ENCODE measurements around the gene TIMM17A.
A peak's percentile ranks its signal among the peaks of the same experiment; 100 is the strongest.

TIMM17A gene

GRCh38 chr1:201955009-201955728 lies at the start of gene TIMM17A:
TSS of gene TIMM17A (plus strand) at chr1:201955503. CDS start at chr1:201955527, 24 bp downstream.
- peak; percentile 72 for DNase-seq (ENCODE audit: low read depth)

DNA sequence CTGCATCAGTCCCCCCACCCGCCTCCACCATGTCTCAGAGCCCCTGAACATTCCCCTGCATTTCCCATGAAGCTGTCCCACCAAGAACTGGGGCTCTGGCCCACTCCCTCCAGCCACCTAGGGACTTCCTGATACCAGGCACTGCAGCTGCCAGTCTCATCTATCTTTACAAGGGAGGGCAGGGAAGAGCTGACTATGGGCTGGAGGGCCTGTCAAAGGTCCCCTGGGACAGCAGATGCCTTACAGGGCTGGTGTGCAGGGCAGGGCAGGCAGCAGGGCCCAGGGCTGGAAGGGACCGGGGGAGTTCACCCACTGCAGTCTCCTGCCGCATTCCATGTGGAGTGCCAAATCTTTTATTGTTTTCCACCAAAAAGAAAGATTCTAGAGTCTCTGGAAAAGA lies 49.0 kb upstream of the TIMM17A start:
- DNase-seq (ENCODE audit: low read depth), result no peak

DNA sequence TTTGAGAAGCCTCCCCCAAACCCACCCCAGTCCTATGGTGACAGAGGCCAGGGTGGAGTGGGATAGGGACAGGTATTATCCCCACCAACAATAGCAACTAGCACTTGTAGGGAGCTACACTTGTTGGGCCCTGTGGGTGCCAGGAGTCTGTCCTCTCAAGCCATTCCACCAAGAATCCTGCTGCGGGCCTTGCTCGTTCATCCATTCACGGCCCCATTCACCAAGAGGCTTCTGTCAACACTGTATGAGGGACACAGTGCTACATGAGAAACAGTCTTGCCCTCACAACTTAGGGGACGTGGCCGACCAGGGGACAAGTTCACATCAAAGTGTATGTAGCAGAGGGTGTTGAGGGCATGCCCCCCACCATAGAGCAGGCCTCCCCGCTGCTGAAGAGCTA lies 47.7 kb upstream of the TIMM17A start:
- DNase-seq (ENCODE audit: low read depth), result no peak

DNA sequence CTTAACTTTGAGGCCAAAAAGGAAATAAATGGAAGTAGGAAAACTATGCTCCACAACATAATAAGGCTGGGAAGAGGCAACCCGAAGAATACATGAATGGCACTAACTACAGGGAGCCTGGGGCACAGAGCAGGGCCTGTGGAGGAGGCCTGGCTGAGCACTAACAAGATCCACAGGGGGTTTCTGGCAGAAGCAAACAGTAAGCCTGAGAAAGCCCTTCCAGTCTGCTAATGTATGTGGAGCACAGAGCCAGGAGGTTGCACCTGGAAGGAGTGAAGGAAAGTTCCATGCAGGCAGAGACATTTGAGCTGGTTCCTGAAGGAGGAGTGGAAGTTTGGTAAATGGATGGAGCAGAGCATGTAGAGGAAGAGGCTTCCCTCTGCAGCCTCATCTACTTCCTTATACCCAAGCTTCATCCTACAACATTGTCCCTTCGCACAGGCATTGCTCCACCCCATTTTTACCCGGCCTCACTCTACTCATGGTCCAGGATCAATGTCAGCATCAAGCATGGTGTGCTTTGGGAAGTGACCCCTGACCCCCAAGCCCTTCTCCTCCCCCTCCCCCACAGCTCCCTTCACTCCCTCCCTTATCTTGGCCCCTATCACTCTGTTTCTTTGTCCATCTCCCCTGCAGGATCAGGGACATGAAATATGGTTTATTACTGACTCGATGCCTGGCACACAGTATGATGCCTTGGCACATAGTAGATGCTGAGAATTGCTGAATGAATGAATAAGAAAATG lies 43.3 kb upstream of the TIMM17A start:
- DNase-seq (ENCODE audit: low read depth), result no peak

DNA sequence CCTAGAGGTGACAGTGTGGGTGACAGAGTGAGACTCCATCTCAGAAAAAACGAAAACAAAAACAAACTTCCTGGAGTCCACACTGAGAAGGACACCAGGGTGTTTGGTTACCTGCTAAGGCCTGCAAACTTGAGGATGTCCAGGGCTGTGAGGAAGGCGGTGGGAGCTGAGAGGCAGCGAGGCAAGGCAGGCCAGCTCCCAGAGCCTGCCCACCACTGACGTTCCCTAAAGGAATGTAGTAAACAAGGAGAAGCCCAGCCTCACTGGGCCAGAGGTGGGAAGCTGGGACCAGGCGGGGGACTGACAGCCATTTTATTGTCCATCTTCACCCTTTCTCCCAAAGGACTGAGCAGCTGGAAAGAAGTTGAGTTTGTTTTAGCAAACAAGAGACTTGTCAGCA lies 42.5 kb upstream of the TIMM17A start:
- DNase-seq (ENCODE audit: low read depth), result no peak

DNA sequence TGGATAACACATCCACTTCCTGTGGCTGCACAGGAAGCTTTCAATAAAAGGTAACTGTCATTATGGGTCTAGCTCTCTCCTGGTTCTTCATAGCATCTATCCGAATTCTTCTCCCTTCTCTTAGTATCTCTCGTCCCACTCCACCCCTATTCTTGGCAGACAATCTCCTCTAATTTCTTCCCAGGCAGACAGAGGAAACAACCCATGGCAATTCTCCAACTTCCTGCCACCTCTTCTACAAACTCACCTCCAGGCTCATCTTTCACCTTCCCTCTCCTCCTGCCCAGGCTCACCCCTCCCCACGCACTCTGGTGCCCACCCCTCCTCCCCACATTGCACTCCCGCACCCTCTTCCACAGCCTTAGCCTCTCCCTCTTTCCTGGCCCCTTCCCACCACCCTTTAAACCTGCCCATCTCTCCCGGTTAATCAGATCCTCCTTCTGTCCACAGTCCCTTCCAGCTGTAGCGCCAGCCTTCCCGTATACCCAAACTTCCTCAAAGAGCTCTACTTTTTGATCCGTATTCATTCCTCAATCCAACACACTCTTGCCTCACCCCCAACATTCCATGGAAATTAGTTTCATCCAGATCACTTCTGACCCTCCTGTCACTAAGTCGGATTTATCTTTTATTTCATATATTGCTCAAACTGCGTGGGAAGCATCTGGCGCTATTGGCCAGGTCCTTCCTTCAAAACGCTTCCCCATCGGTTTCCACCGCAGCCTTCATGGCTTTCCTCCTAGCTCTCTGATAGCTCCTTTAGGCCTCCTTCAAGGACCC lies 40.7 kb upstream of the TIMM17A start:
- no peak for DNase-seq (ENCODE audit: low read depth)

- no peak for DNase-seq (ENCODE audit: low read depth)
Measured at GRCh38 chr1:201916649-201917249, 38.6 kb upstream of the TIMM17A start.

- DNase-seq (ENCODE audit: low read depth), result no peak
Measured at GRCh38 chr1:201917362-201918033, 37.8 kb upstream of the TIMM17A start.

DNA sequence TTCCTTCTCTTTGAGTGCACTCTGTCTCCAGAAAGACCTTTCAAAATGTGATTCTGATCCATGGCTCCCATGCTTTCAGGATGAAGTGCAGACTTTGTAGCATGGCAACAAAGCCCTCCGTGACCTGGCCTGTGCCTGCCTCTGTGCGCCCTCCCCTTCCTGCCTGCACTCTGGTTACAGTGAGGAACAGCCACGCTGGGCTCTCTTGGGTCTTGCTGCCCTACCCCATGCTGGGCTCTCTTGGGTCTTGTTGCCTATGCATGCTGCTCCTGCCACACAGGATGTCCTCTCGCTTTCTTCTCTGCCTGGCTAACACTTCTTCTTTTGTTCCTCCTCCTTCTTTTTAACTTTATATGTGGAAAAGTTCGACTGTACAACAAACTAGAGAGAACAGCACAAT lies 37.0 kb upstream of the TIMM17A start:
- DNase-seq (ENCODE audit: low read depth), result no peak

DNA sequence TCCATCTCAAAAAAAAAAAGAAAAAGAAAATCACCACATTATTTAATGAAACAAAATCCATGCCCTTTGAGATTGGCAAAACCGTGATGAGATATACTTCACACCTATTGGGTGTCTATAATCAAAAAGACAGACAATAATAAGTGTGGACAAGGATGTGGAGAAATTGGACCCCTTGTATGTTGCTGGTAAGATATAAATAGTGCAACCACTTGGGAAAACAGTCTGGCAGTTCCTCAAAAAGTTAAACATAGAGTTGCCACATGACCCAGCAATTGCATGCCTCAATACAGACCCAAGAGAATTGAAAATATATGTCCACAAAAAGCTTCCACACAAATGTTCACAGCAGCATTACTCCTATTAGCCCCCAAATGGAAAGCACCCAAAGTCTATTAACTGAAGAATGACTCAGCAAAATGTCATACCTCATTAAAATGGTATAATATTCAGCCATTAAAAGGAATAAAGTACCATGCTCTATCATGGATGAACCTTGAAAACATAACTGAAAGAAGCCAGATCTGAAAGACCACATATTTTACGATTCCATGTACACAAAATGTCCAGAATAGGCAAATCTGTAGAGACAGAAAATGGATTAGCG lies 33.2 kb upstream of the TIMM17A start:
- DNase-seq (ENCODE audit: low read depth), result no peak

GRCh38 chr1:201925301-201925567 lies 30.1 kb upstream of the TIMM17A start:
- DNase-seq (ENCODE audit: low read depth), result no peak

GRCh38 chr1:201925981-201926645 lies 29.2 kb upstream of the TIMM17A start:
- no peak for DNase-seq (ENCODE audit: low read depth)

GRCh38 chr1:201928266-201928665 lies 27.0 kb upstream of the TIMM17A start:
- no peak for DNase-seq (ENCODE audit: low read depth)

GRCh38 chr1:201930137-201930536 lies 25.2 kb upstream of the TIMM17A start:
- DNase-seq (ENCODE audit: low read depth), result no peak

DNA sequence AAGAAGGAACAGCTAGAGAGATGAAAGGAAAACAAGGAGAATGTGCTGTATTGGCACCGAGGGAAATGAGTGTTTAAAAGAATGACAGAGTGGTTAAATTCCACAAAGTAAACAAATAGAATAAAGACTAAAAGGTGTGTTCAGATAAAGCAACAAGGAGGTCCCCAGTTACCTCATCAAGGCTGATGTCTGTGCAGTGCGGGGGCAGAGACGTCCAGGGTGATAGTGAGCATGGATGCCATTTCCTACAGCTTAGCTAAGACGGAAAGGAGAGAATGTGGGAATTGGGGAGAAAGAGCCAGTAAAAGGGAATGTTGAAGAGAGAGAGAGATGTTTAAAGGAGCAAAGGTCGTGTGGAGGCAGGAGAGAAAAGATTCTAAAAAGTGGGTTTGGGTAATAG lies 24.5 kb upstream of the TIMM17A start:
- no peak for DNase-seq (ENCODE audit: low read depth)

GRCh38 chr1:201933840-201934430 lies 21.4 kb upstream of the TIMM17A start:
- no peak for DNase-seq (ENCODE audit: low read depth)

GRCh38 chr1:201937624-201938213 lies 17.6 kb upstream of the TIMM17A start:
- DNase-seq (ENCODE audit: low read depth), result no peak

DNA sequence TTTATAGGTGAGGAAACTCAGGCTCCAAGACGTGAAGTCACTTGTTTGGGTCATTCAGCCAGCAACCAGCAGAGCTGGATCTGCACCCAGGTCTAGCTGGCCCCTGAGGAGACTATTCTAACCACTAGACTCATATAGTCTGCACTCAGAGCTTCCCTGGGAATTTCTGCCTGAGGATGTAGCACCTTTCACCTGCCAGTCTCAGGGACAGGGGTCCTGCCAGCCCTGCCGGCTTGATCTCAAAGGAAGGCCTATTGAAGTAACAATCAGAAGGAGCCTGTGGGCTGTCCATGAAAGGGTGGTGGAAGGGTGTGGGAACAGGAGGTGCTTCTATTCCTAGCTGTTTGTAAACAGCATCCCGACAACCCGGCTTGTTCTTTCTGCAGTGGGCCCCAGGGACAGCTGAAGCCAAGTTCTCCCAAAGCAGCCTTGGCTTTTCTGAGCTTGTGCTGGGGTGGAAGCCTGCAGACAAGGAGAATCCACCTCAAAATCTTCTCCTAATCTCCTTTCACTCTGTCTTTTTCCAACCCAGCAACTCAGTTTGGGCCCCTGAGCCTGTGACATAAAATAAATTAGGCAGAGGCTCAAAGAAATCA lies 16.8 kb upstream of the TIMM17A start:
- DNase-seq (ENCODE audit: low read depth), result no peak

DNA sequence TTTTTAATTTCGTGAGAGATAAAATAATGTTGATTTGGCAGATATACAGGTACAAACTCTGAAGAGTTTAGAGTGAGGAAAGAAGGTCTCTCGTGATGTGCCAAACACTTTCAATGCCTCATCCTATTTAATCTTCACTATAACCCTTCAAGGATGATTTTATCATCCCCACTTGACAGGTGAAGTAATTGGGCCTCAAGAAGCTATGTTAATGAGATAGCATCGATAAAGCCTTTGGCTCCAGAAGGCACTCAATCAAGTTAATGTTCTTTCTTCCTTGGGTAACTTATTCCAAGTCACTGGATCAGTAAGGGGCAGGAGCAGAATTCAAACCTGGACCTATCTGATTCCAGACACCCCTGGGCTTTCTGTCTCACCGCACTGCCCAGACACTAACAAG lies 16.2 kb upstream of the TIMM17A start:
- no peak for DNase-seq (ENCODE audit: low read depth)

DNA sequence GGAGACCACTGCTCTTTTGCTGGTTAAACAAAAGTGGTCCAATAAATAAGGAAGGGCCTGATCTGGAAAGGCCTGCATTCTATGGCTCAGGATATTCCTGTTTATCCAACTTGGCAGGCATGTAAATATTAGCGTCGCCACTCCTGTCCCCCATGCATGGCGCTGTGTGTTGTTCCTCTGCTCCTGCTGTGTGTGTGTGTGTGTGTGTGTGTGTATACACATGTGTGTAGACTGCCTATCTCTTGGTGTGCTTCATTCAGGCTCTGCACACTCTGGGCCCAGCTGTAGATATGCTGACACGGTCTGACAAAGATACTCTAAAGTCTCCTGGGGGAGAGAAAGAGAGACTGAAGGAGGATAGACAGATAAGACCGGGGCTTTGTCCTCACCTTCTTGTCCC lies 15.7 kb upstream of the TIMM17A start:
- no peak for DNase-seq (ENCODE audit: low read depth)

All from stimulated activated CD8-positive, alpha-beta memory T cell treated with anti-CD3 and anti-CD28 coated beads, Interleukin-15, amount 100 ng/mL, for 24 hours (primary cell).